Measurements from ENCODE around the gene TMCO6. TPM values are rescaled to one million over a fixed set of nuclear protein-coding genes. Genes with fewer than 3 reads are reported as not detected.

Gene TMCO6
- total and polyA plus RNA-seq, 2 experiments from 2014 or later = 18.7 to 19.9 TPM

GRCh38 chr5:140674211-140674610, 35.0 kb downstream of the TMCO6 start:
- Histone ChIP-seq H3K4me3 (no peak overlapping the region), H3F3A (replicated peaks; ENCODE audit: low read depth) (peaks cover 14% of the 10 kb centered on the region; the same call in 1 of the 2 replicates), H3K4me1 (ENCODE audit: insufficient read depth) (peaks cover 6% of the 10 kb centered on the region), H3K27ac (ENCODE audit: low read depth) (peak overlapping the region; percentile 55; the same call in 1 of the 2 replicates), H3K9me2 (ENCODE audit: insufficient read depth) (no peaks in the 10 kb centered on the region), H3K27me3 (ENCODE audit: insufficient read depth) (no peaks in the 10 kb centered on the region), H3K36me3 (ENCODE audit: insufficient read depth) (peaks cover 14% of the 10 kb centered on the region; the same call in 1 of the 2 replicates), H3K79me2 (replicated peaks; ENCODE audit: insufficient read depth) (no peaks in the 10 kb centered on the region), H4K20me1 (replicated peaks; ENCODE audit: insufficient read depth) (no peaks in the 10 kb centered on the region), H2AFZ (no peak overlapping the region), H3K4me2 (no peak overlapping the region)
- TF ChIP-seq ETS1 (IDR thresholded peaks at IDR 0.05) = no peak
- TF ChIP-seq POLR2AphosphoS5 (IDR thresholded peaks at IDR 0.05; ENCODE audit: low read depth) = no peak
- TF ChIP-seq ZNF114 (CRISPR knock-in tag; IDR thresholded peaks at IDR 0.05) = no peak
- no peak for TF ChIP-seq REST (IDR thresholded peaks at IDR 0.05; ENCODE audit: unreplicated experiment)
- TF ChIP-seq CREB1 (CRISPR knock-in tag; IDR thresholded peaks at IDR 0.05; ENCODE audit: low read depth) = no peak
- TF ChIP-seq JUNB (IDR thresholded peaks at IDR 0.05; ENCODE audit: unreplicated experiment) = no peak
- TF ChIP-seq, protein P1, sequence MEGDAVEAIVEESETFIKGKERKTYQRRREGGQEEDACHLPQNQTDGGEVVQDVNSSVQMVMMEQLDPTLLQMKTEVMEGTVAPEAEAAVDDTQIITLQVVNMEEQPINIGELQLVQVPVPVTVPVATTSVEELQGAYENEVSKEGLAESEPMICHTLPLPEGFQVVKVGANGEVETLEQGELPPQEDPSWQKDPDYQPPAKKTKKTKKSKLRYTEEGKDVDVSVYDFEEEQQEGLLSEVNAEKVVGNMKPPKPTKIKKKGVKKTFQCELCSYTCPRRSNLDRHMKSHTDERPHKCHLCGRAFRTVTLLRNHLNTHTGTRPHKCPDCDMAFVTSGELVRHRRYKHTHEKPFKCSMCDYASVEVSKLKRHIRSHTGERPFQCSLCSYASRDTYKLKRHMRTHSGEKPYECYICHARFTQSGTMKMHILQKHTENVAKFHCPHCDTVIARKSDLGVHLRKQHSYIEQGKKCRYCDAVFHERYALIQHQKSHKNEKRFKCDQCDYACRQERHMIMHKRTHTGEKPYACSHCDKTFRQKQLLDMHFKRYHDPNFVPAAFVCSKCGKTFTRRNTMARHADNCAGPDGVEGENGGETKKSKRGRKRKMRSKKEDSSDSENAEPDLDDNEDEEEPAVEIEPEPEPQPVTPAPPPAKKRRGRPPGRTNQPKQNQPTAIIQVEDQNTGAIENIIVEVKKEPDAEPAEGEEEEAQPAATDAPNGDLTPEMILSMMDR (conservative IDR thresholded peaks at IDR 0.05; ENCODE audit: low read depth in 2 of 2) = no peak
- TF ChIP-seq EZH2 (IDR thresholded peaks at IDR 0.05; ENCODE audit: low read depth, unreplicated experiment) = no peak
- TF ChIP-seq NANOG (IDR thresholded peaks at IDR 0.05; ENCODE audit: borderline replicate concordance) = no peak
- TF ChIP-seq, protein P2, sequence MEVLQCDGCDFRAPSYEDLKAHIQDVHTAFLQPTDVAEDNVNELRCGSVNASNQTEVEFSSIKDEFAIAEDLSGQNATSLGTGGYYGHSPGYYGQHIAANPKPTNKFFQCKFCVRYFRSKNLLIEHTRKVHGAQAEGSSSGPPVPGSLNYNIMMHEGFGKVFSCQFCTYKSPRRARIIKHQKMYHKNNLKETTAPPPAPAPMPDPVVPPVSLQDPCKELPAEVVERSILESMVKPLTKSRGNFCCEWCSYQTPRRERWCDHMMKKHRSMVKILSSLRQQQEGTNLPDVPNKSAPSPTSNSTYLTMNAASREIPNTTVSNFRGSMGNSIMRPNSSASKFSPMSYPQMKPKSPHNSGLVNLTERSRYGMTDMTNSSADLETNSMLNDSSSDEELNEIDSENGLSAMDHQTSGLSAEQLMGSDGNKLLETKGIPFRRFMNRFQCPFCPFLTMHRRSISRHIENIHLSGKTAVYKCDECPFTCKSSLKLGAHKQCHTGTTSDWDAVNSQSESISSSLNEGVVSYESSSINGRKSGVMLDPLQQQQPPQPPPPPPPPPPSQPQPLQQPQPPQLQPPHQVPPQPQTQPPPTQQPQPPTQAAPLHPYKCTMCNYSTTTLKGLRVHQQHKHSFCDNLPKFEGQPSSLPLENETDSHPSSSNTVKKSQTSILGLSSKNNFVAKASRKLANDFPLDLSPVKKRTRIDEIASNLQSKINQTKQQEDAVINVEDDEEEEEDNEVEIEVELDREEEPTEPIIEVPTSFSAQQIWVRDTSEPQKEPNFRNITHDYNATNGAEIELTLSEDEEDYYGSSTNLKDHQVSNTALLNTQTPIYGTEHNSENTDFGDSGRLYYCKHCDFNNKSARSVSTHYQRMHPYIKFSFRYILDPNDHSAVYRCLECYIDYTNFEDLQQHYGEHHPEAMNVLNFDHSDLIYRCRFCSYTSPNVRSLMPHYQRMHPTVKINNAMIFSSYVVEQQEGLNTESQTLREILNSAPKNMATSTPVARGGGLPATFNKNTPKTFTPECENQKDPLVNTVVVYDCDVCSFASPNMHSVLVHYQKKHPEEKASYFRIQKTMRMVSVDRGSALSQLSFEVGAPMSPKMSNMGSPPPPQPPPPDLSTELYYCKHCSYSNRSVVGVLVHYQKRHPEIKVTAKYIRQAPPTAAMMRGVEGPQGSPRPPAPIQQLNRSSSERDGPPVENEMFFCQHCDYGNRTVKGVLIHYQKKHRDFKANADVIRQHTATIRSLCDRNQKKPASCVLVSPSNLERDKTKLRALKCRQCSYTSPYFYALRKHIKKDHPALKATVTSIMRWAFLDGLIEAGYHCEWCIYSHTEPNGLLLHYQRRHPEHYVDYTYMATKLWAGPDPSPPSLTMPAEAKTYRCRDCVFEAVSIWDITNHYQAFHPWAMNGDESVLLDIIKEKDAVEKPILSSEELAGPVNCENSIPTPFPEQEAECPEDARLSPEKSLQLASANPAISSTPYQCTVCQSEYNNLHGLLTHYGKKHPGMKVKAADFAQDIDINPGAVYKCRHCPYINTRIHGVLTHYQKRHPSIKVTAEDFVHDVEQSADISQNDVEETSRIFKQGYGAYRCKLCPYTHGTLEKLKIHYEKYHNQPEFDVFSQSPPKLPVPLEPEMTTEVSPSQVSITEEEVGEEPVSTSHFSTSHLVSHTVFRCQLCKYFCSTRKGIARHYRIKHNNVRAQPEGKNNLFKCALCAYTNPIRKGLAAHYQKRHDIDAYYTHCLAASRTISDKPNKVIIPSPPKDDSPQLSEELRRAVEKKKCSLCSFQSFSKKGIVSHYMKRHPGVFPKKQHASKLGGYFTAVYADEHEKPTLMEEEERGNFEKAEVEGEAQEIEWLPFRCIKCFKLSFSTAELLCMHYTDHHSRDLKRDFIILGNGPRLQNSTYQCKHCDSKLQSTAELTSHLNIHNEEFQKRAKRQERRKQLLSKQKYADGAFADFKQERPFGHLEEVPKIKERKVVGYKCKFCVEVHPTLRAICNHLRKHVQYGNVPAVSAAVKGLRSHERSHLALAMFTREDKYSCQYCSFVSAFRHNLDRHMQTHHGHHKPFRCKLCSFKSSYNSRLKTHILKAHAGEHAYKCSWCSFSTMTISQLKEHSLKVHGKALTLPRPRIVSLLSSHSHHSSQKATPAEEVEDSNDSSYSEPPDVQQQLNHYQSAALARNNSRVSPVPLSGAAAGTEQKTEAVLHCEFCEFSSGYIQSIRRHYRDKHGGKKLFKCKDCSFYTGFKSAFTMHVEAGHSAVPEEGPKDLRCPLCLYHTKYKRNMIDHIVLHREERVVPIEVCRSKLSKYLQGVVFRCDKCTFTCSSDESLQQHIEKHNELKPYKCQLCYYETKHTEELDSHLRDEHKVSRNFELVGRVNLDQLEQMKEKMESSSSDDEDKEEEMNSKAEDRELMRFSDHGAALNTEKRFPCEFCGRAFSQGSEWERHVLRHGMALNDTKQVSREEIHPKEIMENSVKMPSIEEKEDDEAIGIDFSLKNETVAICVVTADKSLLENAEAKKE (CRISPR knock-in tag; IDR thresholded peaks at IDR 0.05) = no peak
- no peak for TF ChIP-seq ZNF331 (CRISPR knock-in tag; IDR thresholded peaks at IDR 0.05; ENCODE audit: low read depth)
- no peak for TF ChIP-seq STAT1 (IDR thresholded peaks at IDR 0.05; ENCODE audit: unreplicated experiment)
- no peak for TF ChIP-seq EZH2phosphoT487 (IDR thresholded peaks at IDR 0.05; ENCODE audit: unreplicated experiment)
- Mint-ChIP-seq H3K4me1 (peaks cover 9% of the 10 kb centered on the region), H3K9me3 (no peaks in the 10 kb centered on the region), H3K27ac (no peak overlapping the region), H3K36me3 (ENCODE audit: low read depth) (peaks cover 73% of the 10 kb centered on the region), H3K4me3 (no peak overlapping the region; the same call in 2 of the 3 replicates), H3K27me3 (ENCODE audit: insufficient read depth, low read depth, poor library complexity) (peaks cover 5% of the 10 kb centered on the region)
- DNase-seq (ENCODE audit: low spot score) (no peak), ATAC-seq (no peak)

All from GM23338 (cell line).